Nucleus accumbens (tissue), 56 donors: ENCODE measurements around the gene MPP3.

ENCODE experiments used
- DNase-seq, 56 donors: peaks; one replicate each; lab custom pipeline; 2025; lab: John Stamatoyannopoulos, UW

The MPP3 gene

GRCh38 chr17:43834106-43834505 is 1.2 kb upstream of the MPP3 start:
- DNase-seq: no peak

- DNase-seq: peak in 13 of 56 donors; percentile 6 to 73 (median 22)
Measured at GRCh38 chr17:43832168-43832975, 574 bp downstream of the MPP3 start.

GRCh38 chr17:43831633-43832032 is 1.3 kb downstream of the MPP3 start:
- DNase-seq: no peak

GRCh38 chr17:43830510-43831140 is 2.3 kb downstream of the MPP3 start:
- no peak for DNase-seq

- no peak for DNase-seq
Measured at GRCh38 chr17:43829738-43830137, 3.2 kb downstream of the MPP3 start.

GRCh38 chr17:43827596-43827995 is 5.3 kb downstream of the MPP3 start:
- no peak for DNase-seq

GRCh38 chr17:43826206-43826605 is 6.7 kb downstream of the MPP3 start:
- no peak for DNase-seq

- no peak for DNase-seq
Measured at GRCh38 chr17:43825567-43825966, 7.4 kb downstream of the MPP3 start.

- peak in 1 of 56 donors; percentile 2 for DNase-seq
Measured at GRCh38 chr17:43823350-43824084, 9.4 kb downstream of the MPP3 start.

GRCh38 chr17:43822570-43823190 is 10.3 kb downstream of the MPP3 start:
- DNase-seq: no peak

- no peak for DNase-seq
Measured at GRCh38 chr17:43820759-43821158, 12.2 kb downstream of the MPP3 start.

- DNase-seq: no peak
Measured at GRCh38 chr17:43818966-43819365, 14.0 kb downstream of the MPP3 start.

- DNase-seq: no peak
Measured at GRCh38 chr17:43817826-43818225, 15.1 kb downstream of the MPP3 start.

GRCh38 chr17:43816336-43817320 is 16.3 kb downstream of the MPP3 start:
- no peak for DNase-seq

- no peak for DNase-seq
Measured at GRCh38 chr17:43814714-43815113, 18.2 kb downstream of the MPP3 start.

GRCh38 chr17:43814026-43814425 is 18.9 kb downstream of the MPP3 start:
- no peak for DNase-seq

GRCh38 chr17:43813386-43813785 is 19.6 kb downstream of the MPP3 start:
- DNase-seq: no peak

GRCh38 chr17:43812396-43813265 is 20.3 kb downstream of the MPP3 start:
- DNase-seq: no peak

GRCh38 chr17:43810823-43811222 is 22.1 kb downstream of the MPP3 start:
- no peak for DNase-seq
